ENCODE results near the gene TYK2.
A peak's percentile ranks its signal among the peaks of the same experiment; 100 is the strongest.

- peak; percentile 82 to 94 (median 90) for TF ChIP-seq CTCF (IDR thresholded peaks at IDR 0.05)
- no peak for TF ChIP-seq POLR2A (IDR thresholded peaks at IDR 0.05)
Measured at GRCh38 chr19:10388957-10389356, 8.6 kb upstream of the TYK2 start.

Measured in tibial nerve (tissue), 3 donors.